ENCODE results near the gene ATG16L2. TPM values are rescaled to one million over a fixed set of nuclear protein-coding genes. Genes with fewer than 3 reads are reported as not detected.

ATG16L2 gene
- total RNA-seq, 5 donors from 2014 or later (not counting 1 experiment from before 2014, with no cell fraction given) = 107 to 145 (median 127) TPM

DNA sequence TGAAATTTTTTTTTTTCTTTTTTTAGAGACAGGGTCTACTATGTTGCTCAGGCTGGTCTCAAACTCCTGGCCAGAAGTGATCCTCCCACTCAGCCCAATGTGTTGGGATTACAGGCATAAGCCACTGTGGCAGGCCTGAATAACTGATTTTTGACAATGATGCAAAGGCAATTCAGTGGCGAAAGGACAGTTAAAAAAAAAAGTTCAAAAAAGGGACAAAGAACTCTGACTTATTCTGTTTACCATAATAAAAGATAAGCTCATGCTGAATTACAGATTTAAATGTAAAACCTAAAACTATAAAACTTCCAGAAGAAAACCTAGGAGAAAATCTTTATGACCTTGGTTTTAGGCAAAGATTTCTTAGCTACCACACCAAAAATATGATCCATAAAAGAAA is 48.9 kb downstream of the ATG16L2 start:
- H3K4me1 ChIP-seq (ENCODE audit: control insufficient read depth in 1 of 2, extremely low read depth in 1 of 2, insufficient read depth in 2 of 2, low read length in 2 of 2) = no peaks in the 10 kb centered on the region
- CTCF ChIA-PET = no interaction called here
- no peak for ATAC-seq (replicated peaks in 1 of 4)
- no peaks in the 10 kb centered on the region for H3K9me3 ChIP-seq
- POLR2A ChIA-PET = no interaction called here
- Mint-ChIP-seq H3K9me3 (no peaks in the 10 kb centered on the region), H3K4me1 (peaks cover 0 to 6% (median 2%) of the 10 kb centered on the region in 3 donors), H3K27ac (no peak overlapping the region), H3K4me3 (no peak overlapping the region), H3K27me3 (no peaks in the 10 kb centered on the region), H3K36me3 (peaks cover 35% of the 10 kb centered on the region)
- H3K36me3 ChIP-seq (ENCODE audit: control insufficient read depth in 2 of 2, extremely low read depth in 1 of 2, insufficient read depth in 1 of 2, low read length in 1 of 2) = peaks cover 0 to 26% of the 10 kb centered on the region in 2 donors
- WGBS (ENCODE audit: insufficient coverage) = no CpG with 5 or more reads among the region's 1 CpG
- H3K27ac ChIP-seq (ENCODE audit: low read length) = no peak overlapping the region
- H3K27me3 ChIP-seq (replicated peaks in 1 of 2; ENCODE audit: control insufficient read depth in 2 of 2, extremely low read depth in 1 of 2, insufficient read depth in 2 of 2, low read length in 1 of 2) = no peaks in the 10 kb centered on the region
- H3K4me3 ChIP-seq (ENCODE audit: control insufficient read depth in 1 of 2, extremely low read depth in 1 of 2, low read length in 1 of 2) = no peak overlapping the region
- DNase-seq = no peak

DNA sequence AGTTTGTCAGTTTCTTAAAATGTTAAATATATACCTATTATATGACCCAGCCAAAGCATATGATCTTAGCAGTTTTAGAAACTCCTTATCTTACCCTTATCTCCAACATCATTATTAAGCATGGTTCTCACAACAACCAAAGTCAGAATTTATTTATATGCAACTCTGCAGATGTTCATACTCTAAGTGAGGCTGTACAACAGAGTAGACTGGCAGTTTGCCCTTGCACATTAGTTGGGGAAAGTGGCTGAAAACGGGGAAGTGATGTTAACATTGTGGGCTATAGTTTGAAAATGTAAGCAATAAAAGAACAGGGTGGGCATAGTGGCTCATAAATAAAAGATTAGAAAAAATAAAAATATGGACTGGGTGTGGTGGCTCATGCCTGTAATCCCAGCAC is 49.7 kb downstream of the ATG16L2 start:
- DNase-seq (no peak), ATAC-seq (replicated peaks in 1 of 4) (no peak)
- peaks cover 32% of the 10 kb centered on the region for H3K36me3 Mint-ChIP-seq
- 67% methylated on average over 1 of the region's 1 CpG for WGBS (ENCODE audit: insufficient coverage)
- peaks cover 0 to 6% (median 4%) of the 10 kb centered on the region in 3 donors for H3K4me1 Mint-ChIP-seq
- Histone ChIP-seq H3K27me3 (replicated peaks in 1 of 2; ENCODE audit: control insufficient read depth in 2 of 2, extremely low read depth in 1 of 2, insufficient read depth in 2 of 2, low read length in 1 of 2) (no peaks in the 10 kb centered on the region), H3K36me3 (ENCODE audit: control insufficient read depth in 2 of 2, extremely low read depth in 1 of 2, insufficient read depth in 1 of 2, low read length in 1 of 2) (peaks cover 0 to 30% of the 10 kb centered on the region in 2 donors), H3K4me1 (ENCODE audit: control insufficient read depth in 1 of 2, extremely low read depth in 1 of 2, insufficient read depth in 2 of 2, low read length in 2 of 2) (no peaks in the 10 kb centered on the region), H3K27ac (ENCODE audit: low read length) (no peak overlapping the region), H3K9me3 (no peaks in the 10 kb centered on the region), H3K4me3 (ENCODE audit: control insufficient read depth in 1 of 2, extremely low read depth in 1 of 2, low read length in 1 of 2) (no peak overlapping the region)
- CTCF ChIA-PET = no interaction called here
- POLR2A ChIA-PET = no interaction called here
- no peak overlapping the region for H3K4me3 Mint-ChIP-seq
- H3K27me3 Mint-ChIP-seq = no peaks in the 10 kb centered on the region
- no peaks in the 10 kb centered on the region for H3K9me3 Mint-ChIP-seq
- H3K27ac Mint-ChIP-seq = no peak overlapping the region

DNA sequence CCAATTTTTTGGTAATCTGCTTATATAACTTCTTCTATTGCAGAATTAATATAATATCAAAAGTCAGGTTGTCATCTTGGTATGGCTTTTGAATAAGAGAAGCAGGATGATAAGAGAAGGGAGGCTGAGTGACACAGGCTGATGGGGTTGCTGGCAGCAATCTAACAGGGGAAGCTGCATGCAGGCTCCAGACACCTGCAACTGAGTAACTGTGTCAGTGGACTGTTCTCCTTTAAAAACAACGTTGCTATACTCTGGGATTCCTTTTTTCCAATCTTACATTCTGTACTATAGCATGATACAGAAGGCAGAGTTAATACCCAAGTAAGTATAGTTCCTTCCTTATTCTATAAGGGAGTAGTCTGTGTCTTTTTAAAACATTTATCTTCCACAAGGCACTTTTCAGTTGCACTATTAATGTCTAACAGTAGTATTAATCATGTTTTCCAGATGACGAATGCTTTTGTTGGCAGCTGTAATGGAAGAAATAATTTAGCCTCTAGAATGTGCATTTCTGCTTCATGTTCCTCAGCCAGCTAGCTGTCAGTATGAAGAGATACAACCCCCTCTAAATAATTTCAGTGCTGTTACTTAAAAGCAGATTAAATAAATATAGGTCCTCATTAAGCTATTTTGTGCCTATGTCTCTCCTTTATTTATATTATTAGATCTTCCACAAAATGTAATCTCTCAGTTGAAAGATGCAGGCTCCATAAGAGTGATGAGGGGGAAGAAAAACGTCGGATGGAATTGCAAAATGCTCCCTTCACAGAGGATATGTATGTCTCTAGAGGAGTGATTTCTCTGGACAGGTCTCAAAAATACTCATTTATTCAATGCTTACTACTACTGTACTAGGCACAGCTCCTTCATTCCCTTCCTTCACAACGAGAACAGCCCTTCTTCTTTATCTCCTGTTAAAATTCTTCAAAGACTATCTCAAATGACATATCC is 50.8 kb downstream of the ATG16L2 start:
- Mint-ChIP-seq H3K9me3 (no peaks in the 10 kb centered on the region), H3K27ac (peak overlapping the region in 1 of 2 donors; percentile 40), H3K27me3 (no peaks in the 10 kb centered on the region), H3K36me3 (peaks cover 24% of the 10 kb centered on the region), H3K4me1 (peaks cover 8 to 17% (median 12%) of the 10 kb centered on the region in 3 donors), H3K4me3 (no peak overlapping the region)
- CTCF ChIA-PET = no interaction called here
- no peak for DNase-seq
- WGBS (ENCODE audit: insufficient coverage) = no CpG with 5 or more reads among the region's 5 CpGs
- H3K4me3 ChIP-seq (ENCODE audit: control insufficient read depth in 1 of 2, extremely low read depth in 1 of 2, low read length in 1 of 2) = no peak overlapping the region
- peaks cover 0 to 20% of the 10 kb centered on the region in 2 donors for H3K36me3 ChIP-seq (ENCODE audit: control insufficient read depth in 2 of 2, extremely low read depth in 1 of 2, insufficient read depth in 1 of 2, low read length in 1 of 2)
- no peak for ATAC-seq (replicated peaks in 1 of 4)
- POLR2A ChIA-PET = interaction anchor here in 1 of 2 donors (0.7 kb wide), 1 partner anchor 496 kb away, joined by 3 read pairs; no protein-coding TSS in a partner anchor
- H3K4me1 ChIP-seq (ENCODE audit: control insufficient read depth in 1 of 2, extremely low read depth in 1 of 2, insufficient read depth in 2 of 2, low read length in 2 of 2) = peaks cover 3% of the 10 kb centered on the region in 2 experiments
- H3K27me3 ChIP-seq (replicated peaks in 1 of 2; ENCODE audit: control insufficient read depth in 2 of 2, extremely low read depth in 1 of 2, insufficient read depth in 2 of 2, low read length in 1 of 2) = no peaks in the 10 kb centered on the region
- H3K27ac ChIP-seq (ENCODE audit: low read length) = no peak overlapping the region
- no peaks in the 10 kb centered on the region for H3K9me3 ChIP-seq

DNA sequence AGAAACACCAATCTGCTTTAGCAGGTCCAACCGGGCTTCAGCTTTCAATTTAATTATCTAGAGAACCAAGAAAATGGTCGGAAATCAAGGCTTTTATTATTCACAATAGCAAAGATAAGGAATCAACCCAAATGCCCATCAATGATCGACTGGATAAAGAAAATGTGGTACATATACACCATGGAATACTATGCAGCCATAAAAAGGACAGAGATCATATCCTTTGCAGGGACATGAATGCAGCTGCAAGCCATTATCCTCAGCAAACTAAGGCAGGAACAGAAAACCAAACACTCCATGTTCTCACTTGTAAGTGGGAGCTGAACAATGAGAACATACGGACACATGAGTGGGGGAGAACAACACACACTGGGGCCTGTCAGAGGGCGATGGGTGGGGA is 53.8 kb downstream of the ATG16L2 start:
- Histone ChIP-seq H3K27me3 (replicated peaks in 1 of 2; ENCODE audit: control insufficient read depth in 2 of 2, extremely low read depth in 1 of 2, insufficient read depth in 2 of 2, low read length in 1 of 2) (no peaks in the 10 kb centered on the region), H3K36me3 (ENCODE audit: control insufficient read depth in 2 of 2, extremely low read depth in 1 of 2, insufficient read depth in 1 of 2, low read length in 1 of 2) (peaks cover 0 to 15% of the 10 kb centered on the region in 2 donors), H3K9me3 (no peaks in the 10 kb centered on the region), H3K27ac (ENCODE audit: low read length) (no peak overlapping the region), H3K4me1 (ENCODE audit: control insufficient read depth in 1 of 2, extremely low read depth in 1 of 2, insufficient read depth in 2 of 2, low read length in 2 of 2) (peaks cover 3% of the 10 kb centered on the region in 2 experiments), H3K4me3 (ENCODE audit: control insufficient read depth in 1 of 2, extremely low read depth in 1 of 2, low read length in 1 of 2) (no peak overlapping the region)
- ChIA-PET POLR2A (no interaction called here), CTCF (no interaction called here)
- no peak overlapping the region for H3K4me3 Mint-ChIP-seq
- H3K9me3 Mint-ChIP-seq = no peaks in the 10 kb centered on the region
- no peaks in the 10 kb centered on the region for H3K27me3 Mint-ChIP-seq
- ATAC-seq (replicated peaks in 1 of 4) (no peak), DNase-seq (no peak)
- H3K27ac Mint-ChIP-seq = peak overlapping the region in 1 of 2 donors; percentile 23
- peaks cover 19 to 29% (median 27%) of the 10 kb centered on the region in 3 donors for H3K4me1 Mint-ChIP-seq
- no CpG with 5 or more reads among the region's 5 CpGs for WGBS (ENCODE audit: insufficient coverage)
- H3K36me3 Mint-ChIP-seq = peaks cover 27% of the 10 kb centered on the region

DNA sequence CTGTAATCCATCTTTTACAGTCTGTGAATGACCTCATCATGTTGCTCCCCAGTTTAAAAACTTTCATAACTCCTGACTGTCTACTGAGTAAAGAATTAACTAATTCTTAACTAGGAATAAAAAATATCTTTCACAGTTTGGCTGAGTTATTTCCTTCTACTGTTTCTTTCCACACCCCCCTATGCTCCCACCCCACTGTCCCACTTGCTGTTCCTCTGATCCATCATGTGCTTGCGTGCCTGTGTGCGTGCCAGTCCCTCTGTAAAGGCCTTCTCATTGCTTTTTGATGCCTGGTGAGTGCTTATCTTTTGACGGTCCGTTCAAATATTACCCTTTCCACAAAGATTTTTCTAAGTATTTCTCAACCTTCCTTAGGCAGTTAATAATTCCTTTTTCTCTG is 55.6 kb downstream of the ATG16L2 start:
- Mint-ChIP-seq H3K27ac (peak overlapping the region in 1 of 2 donors; percentile 17), H3K4me1 (peaks cover 19 to 29% (median 27%) of the 10 kb centered on the region in 3 donors), H3K9me3 (no peaks in the 10 kb centered on the region), H3K4me3 (no peak overlapping the region), H3K27me3 (no peaks in the 10 kb centered on the region), H3K36me3 (peaks cover 24% of the 10 kb centered on the region)
- ChIA-PET CTCF (no interaction called here), POLR2A (interaction anchor here in 1 of 2 donors (0.6 kb wide), 1 partner anchor 813 kb away, joined by 5 read pairs; no protein-coding TSS in a partner anchor)
- no peak for ATAC-seq (replicated peaks in 1 of 4)
- Histone ChIP-seq H3K4me3 (ENCODE audit: control insufficient read depth in 1 of 2, extremely low read depth in 1 of 2, low read length in 1 of 2) (no peak overlapping the region), H3K36me3 (ENCODE audit: control insufficient read depth in 2 of 2, extremely low read depth in 1 of 2, insufficient read depth in 1 of 2, low read length in 1 of 2) (peaks cover 0 to 15% of the 10 kb centered on the region in 2 donors), H3K27ac (ENCODE audit: low read length) (no peak overlapping the region), H3K9me3 (no peaks in the 10 kb centered on the region), H3K4me1 (ENCODE audit: control insufficient read depth in 1 of 2, extremely low read depth in 1 of 2, insufficient read depth in 2 of 2, low read length in 2 of 2) (peaks cover 3% of the 10 kb centered on the region in 2 experiments), H3K27me3 (replicated peaks in 1 of 2; ENCODE audit: control insufficient read depth in 2 of 2, extremely low read depth in 1 of 2, insufficient read depth in 2 of 2, low read length in 1 of 2) (no peaks in the 10 kb centered on the region)
- no peak for DNase-seq
- 50% methylated on average over 2 of the region's 4 CpGs for WGBS (ENCODE audit: insufficient coverage)

DNA sequence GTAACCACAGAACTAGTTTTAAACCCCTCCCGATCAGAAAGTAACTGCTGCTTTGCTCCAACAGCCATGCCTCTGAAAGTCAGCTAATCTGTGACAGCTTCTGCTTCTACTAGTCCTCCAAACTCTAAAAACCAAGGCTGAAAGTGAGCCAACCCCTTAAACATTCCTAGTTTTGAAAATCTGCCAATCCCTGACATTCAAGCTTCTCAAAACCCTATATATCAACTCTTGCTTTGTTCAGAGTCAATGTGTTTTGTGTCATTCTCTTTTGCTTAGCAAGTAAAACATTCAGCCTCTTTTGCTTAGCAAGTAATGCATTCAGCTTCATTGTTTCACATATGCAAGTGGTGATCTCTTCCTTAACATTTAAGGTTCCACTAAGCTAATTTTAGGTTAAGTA is 56.9 kb downstream of the ATG16L2 start:
- Mint-ChIP-seq H3K4me3 (no peak overlapping the region), H3K4me1 (peaks cover 19 to 29% (median 21%) of the 10 kb centered on the region in 3 donors), H3K9me3 (no peaks in the 10 kb centered on the region), H3K36me3 (peaks cover 27% of the 10 kb centered on the region), H3K27me3 (no peaks in the 10 kb centered on the region), H3K27ac (no peak overlapping the region)
- Histone ChIP-seq H3K27me3 (replicated peaks in 1 of 2; ENCODE audit: control insufficient read depth in 2 of 2, extremely low read depth in 1 of 2, insufficient read depth in 2 of 2, low read length in 1 of 2) (no peaks in the 10 kb centered on the region), H3K4me1 (ENCODE audit: control insufficient read depth in 1 of 2, extremely low read depth in 1 of 2, insufficient read depth in 2 of 2, low read length in 2 of 2) (peaks cover 3% of the 10 kb centered on the region in 2 experiments), H3K36me3 (ENCODE audit: control insufficient read depth in 2 of 2, extremely low read depth in 1 of 2, insufficient read depth in 1 of 2, low read length in 1 of 2) (peaks cover 0 to 7% of the 10 kb centered on the region in 2 donors), H3K4me3 (ENCODE audit: control insufficient read depth in 1 of 2, extremely low read depth in 1 of 2, low read length in 1 of 2) (no peak overlapping the region), H3K27ac (ENCODE audit: low read length) (no peak overlapping the region), H3K9me3 (no peaks in the 10 kb centered on the region)
- WGBS (ENCODE audit: insufficient coverage) = 100% methylated on average over 1 of the region's 1 CpG
- no peak for ATAC-seq (replicated peaks in 1 of 4)
- DNase-seq = no peak
- ChIA-PET POLR2A (no interaction called here), CTCF (interaction anchor here in 1 of 2 donors (0.7 kb wide), 1 partner anchor 9 kb away, joined by 3 read pairs; no protein-coding TSS in a partner anchor)
